ENCODE measurements around the gene KRTAP5-8.
"Not testable (repeated sequence)": the region's sequence is repeated elsewhere in the genome, so short reads cannot be mapped to it uniquely, and the experiment has no call there.

KRTAP5-8 gene

GRCh38 chr11:71562120-71562519 is 24.3 kb downstream of the KRTAP5-8 start:
- no peak for DNase-seq (ENCODE audit: low read depth)

GRCh38 chr11:71563406-71563805 is 25.6 kb downstream of the KRTAP5-8 start:
- TF ChIP-seq CTCF (conservative IDR thresholded peaks at IDR 0.05; ENCODE audit: low read length), result peak; percentile 46
- H3K4me3 ChIP-seq (ENCODE audit: low read length), result no peak overlapping the region
- peak; percentile 50 for DNase-seq (ENCODE audit: low read depth)

More at GRCh38 chr11:71562120-71562519, 24.3 kb downstream of the KRTAP5-8 start:
- TF ChIP-seq CTCF (conservative IDR thresholded peaks at IDR 0.05; ENCODE audit: low read length), result no peak
- H3K4me3 ChIP-seq (ENCODE audit: low read length), result no peak overlapping the region

- TF ChIP-seq CTCF (conservative IDR thresholded peaks at IDR 0.05; ENCODE audit: low read length), result no peak
- no peak overlapping the region for H3K4me3 ChIP-seq (ENCODE audit: low read length)
- DNase-seq (ENCODE audit: low read depth), result no peak
These were observed 26.6 kb downstream of the KRTAP5-8 start for GRCh38 chr11:71564430-71564829.

- TF ChIP-seq CTCF (conservative IDR thresholded peaks at IDR 0.05; ENCODE audit: low read length), result no peak
- no peak within 1 kb of the TSS for H3K4me3 ChIP-seq (ENCODE audit: low read length)
- no peak for DNase-seq (ENCODE audit: low read depth)
These were observed 27.4 kb downstream of the KRTAP5-8 start, which contains the start of gene KRTAP5-10 for GRCh38 chr11:71565263-71565662. Gene KRTAP5-10, plus strand, starts transcription at chr11:71565563. Its CDS starts 25 bp downstream, at chr11:71565588.

GRCh38 chr11:71566081-71566620 is 28.3 kb downstream of the KRTAP5-8 start:
- DNase-seq (ENCODE audit: low read depth), result no peak
- H3K4me3 ChIP-seq (ENCODE audit: low read length), result no peak overlapping the region
- TF ChIP-seq CTCF (conservative IDR thresholded peaks at IDR 0.05; ENCODE audit: low read length), result no peak

- DNase-seq (ENCODE audit: low read depth); H3K4me3 ChIP-seq (ENCODE audit: low read length): not testable (repeated sequence)
These were observed 29.1 kb downstream of the KRTAP5-8 start for GRCh38 chr11:71566626-71567599.

- not testable (repeated sequence) for DNase-seq (ENCODE audit: low read depth); H3K4me3 ChIP-seq (ENCODE audit: low read length)
These were observed 29.8 kb downstream of the KRTAP5-8 start for GRCh38 chr11:71567633-71568032.

Data from AG10803 (cell line).